Liver (tissue), 3 donors: ENCODE results near the gene SSC4D.

Source experiments
- HNF4G ChIP-seq: IDR thresholded peaks from 2 replicates; pipeline ENCODE4 v1.6.1; 2016; ENCODE audit warnings: antibody characterized with exemption
- TF ChIP-seq, protein P1 (sequence below): IDR thresholded peaks from 2 replicates; pipeline ENCODE4 v1.6.1; 2016; ENCODE audit warnings: antibody characterized with exemption
- TF ChIP-seq, protein P2 (sequence below): fragments of 150-350 bp; IDR thresholded peaks from 2 replicates; pipeline ENCODE4 v1.5.1; 2017; ENCODE audit warnings: improper control_type of control experiment, low read depth, low read length; ENCODE audit not compliant: missing input control
- TF ChIP-seq, protein P3 (sequence below): IDR thresholded peaks from 2 replicates; pipeline ENCODE4 v1.6.1; 2016; ENCODE audit warnings: antibody characterized with exemption
- donor health status: healthy.
- donor health status: healthy.

DNA sequence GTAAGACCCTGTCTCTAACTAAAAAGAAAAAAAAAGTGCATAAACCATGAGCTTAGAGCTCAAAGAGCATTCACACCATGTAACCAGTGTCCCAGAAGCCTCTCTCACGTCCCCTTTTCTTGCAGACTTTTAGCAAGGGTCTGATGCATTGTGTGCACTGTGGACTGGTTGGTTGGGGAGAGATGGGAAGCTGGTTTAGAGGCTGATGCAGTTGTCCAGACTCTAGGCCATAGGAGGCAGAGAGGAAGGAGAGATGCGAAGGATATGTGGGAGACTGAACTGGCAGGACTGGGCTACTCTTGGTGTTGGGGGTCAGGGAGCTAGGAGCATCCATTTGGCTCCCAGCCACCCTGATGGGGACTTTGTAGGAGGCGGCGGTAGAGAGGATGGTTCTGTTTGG lies 1.8 kb downstream of the SSC4D start:
- TF ChIP-seq, protein P1, sequence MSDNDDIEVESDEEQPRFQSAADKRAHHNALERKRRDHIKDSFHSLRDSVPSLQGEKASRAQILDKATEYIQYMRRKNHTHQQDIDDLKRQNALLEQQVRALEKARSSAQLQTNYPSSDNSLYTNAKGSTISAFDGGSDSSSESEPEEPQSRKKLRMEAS = no peak
- TF ChIP-seq, protein P2, sequence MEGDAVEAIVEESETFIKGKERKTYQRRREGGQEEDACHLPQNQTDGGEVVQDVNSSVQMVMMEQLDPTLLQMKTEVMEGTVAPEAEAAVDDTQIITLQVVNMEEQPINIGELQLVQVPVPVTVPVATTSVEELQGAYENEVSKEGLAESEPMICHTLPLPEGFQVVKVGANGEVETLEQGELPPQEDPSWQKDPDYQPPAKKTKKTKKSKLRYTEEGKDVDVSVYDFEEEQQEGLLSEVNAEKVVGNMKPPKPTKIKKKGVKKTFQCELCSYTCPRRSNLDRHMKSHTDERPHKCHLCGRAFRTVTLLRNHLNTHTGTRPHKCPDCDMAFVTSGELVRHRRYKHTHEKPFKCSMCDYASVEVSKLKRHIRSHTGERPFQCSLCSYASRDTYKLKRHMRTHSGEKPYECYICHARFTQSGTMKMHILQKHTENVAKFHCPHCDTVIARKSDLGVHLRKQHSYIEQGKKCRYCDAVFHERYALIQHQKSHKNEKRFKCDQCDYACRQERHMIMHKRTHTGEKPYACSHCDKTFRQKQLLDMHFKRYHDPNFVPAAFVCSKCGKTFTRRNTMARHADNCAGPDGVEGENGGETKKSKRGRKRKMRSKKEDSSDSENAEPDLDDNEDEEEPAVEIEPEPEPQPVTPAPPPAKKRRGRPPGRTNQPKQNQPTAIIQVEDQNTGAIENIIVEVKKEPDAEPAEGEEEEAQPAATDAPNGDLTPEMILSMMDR = no peak
- no peak for TF ChIP-seq HNF4G
- TF ChIP-seq, protein P3, sequence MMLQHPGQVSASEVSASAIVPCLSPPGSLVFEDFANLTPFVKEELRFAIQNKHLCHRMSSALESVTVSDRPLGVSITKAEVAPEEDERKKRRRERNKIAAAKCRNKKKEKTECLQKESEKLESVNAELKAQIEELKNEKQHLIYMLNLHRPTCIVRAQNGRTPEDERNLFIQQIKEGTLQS = no peak
